CD4-positive, alpha-beta T cell (primary cell): ENCODE results near the gene NEBL. TPM values are rescaled to one million over a fixed set of nuclear protein-coding genes. Genes with fewer than 3 reads are reported as not detected.

ENCODE experiments used
- ATAC-seq: fragments of 200-7000 bp; cut with Tn5 transposase; one replicate; pipeline ENCODE4 v1.10.0; 2022; ENCODE audit warnings: mild to moderate bottlenecking; ENCODE audit not compliant: poor library complexity
- CTCF ChIA-PET: fragments of 350-600 bp; sonication (Branson Sonifier 250); formaldehyde crosslinking; loops from one replicate; lab custom pipeline; 2021; ENCODE audit warnings: antibody characterized with exemption, inconsistent platforms; lab: Charles Lee
- POLR2A ChIA-PET: fragments of 350-600 bp; sonication (Branson Sonifier 250); formaldehyde crosslinking; loops from one replicate; lab custom pipeline; 2021; ENCODE audit warnings: antibody characterized with exemption, inconsistent platforms; lab: Charles Lee
- DNase-seq, 14 experiments: peaks; one replicate each; pipeline ENCODE4 v3.0.0-alpha.2; 2013 to 2020; ENCODE audit warnings: mixed read lengths in 2 of 14
- H3K27ac ChIP-seq, 2 donors: one replicate each; pipeline versions ENCODE4 v1.5.1 to v1.7.0; 2013; ENCODE audit warnings: low read length in 2 of 2, low read depth in 1 of 2, mild to moderate bottlenecking in 1 of 2
- H3K27me3 ChIP-seq, 2 experiments: 1 replicate in 1 of 2; 2 replicates in 1 of 2; pipeline versions ENCODE4 v1.6.1 to v1.7.0; 2013; ENCODE audit warnings: low read length in 2 of 2, control low read depth in 1 of 2, mild to moderate bottlenecking in 1 of 2, moderate library complexity in 1 of 2; ENCODE audit not compliant: insufficient read depth in 2 of 2, control insufficient read depth in 1 of 2
- H3K36me3 ChIP-seq: one replicate; pipeline ENCODE4 v1.6.1; 2013; ENCODE audit warnings: low read length, control low read depth; ENCODE audit not compliant: insufficient read depth
- H3K4me1 ChIP-seq: one replicate; pipeline ENCODE4 v1.6.1; 2013; ENCODE audit warnings: low read length, control low read depth; ENCODE audit not compliant: insufficient read depth
- H3K4me3 ChIP-seq: one replicate; pipeline ENCODE4 v1.5.1; 2013; ENCODE audit warnings: mild to moderate bottlenecking, low read length, moderate library complexity
- H3K9me3 ChIP-seq, 2 experiments: 1 replicate in 1 of 2; 2 replicates in 1 of 2; pipeline versions ENCODE4 v1.6.1 to v1.7.0; 2013; ENCODE audit warnings: low read length in 2 of 2, mild to moderate bottlenecking in 2 of 2, control low read depth in 1 of 2, moderate library complexity in 1 of 2; ENCODE audit not compliant: control insufficient read depth in 1 of 2, insufficient read depth in 1 of 2
- H3K27ac Mint-ChIP-seq: one replicate; pipeline ENCODE4 v1.8.0; 2020; ENCODE audit warnings: mixed read lengths
- H3K27me3 Mint-ChIP-seq: one replicate; pipeline ENCODE4 v1.8.0; 2021; ENCODE audit warnings: mixed read lengths
- H3K36me3 Mint-ChIP-seq: one replicate; pipeline ENCODE4 v1.8.0; 2021; ENCODE audit warnings: low read depth, mixed read lengths
- H3K4me1 Mint-ChIP-seq: one replicate; pipeline ENCODE4 v1.8.0; 2021; ENCODE audit warnings: low read depth, mixed read lengths
- H3K4me3 Mint-ChIP-seq: one replicate; pipeline ENCODE4 v1.8.0; 2020; ENCODE audit warnings: mild to moderate bottlenecking, mixed read lengths
- H3K9me3 Mint-ChIP-seq: one replicate; pipeline ENCODE4 v1.8.0; 2020; ENCODE audit warnings: mixed read lengths
- intact Hi-C, 2 experiments: fragments of 100-400 bp; cut with DNase I in 1 of 2; cut with micrococcal nuclease in 1 of 2; formaldehyde crosslinking; loops; one replicate each; pipeline versions ENCODE4 v1.15.1 to v1.9.0; 2023 to 2025; cut with DNase I, micrococcal nuclease
- total RNA-seq, 174 experiments: library from RNA in 2 of 174; stranded (reverse) in 2 of 174; gene quantifications; one replicate each; pipeline ENCODE4 v1.2.3 and lab custom pipeline; 2021 to 2026
- TF ChIP-seq, protein P1 (sequence below): fragments of 200-600 bp; IDR thresholded peaks from one replicate; pipeline ENCODE4 v1.8.0; 2022; ENCODE audit warnings: antibody characterized with exemption, mild to moderate bottlenecking

The NEBL gene
- total RNA-seq, 2 experiments from 2014 or later, result 0.17 to 0.22 TPM

GRCh38 chr10:20870834-20871233 lies 26.3 kb downstream of the NEBL start:
- H3K4me3 Mint-ChIP-seq, result no peak overlapping the region
- no peaks in the 10 kb centered on the region for H3K27me3 Mint-ChIP-seq
- intact Hi-C loops, result no loop called here

DNA sequence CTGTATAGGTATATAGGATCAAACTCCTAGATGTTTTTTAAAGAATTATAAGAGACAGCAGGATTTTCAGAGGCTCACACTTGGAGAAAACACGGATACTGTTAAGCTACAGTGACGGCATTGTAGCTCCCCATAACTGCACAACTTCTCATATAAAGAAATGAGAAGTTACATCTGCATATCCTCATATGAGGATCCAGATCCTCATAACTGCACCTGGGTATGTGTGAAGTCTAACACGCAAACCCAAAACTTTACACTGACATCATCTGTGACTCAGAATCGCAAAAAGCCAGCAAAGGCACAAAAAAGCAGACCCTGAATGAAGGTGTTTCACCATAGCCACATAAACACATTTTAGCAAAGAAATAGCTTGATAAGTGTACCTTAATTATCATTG lies 34.1 kb downstream of the NEBL start:
- Histone ChIP-seq H3K4me3 (no peak overlapping the region), H3K27me3 (no peaks in the 10 kb centered on the region), H3K36me3 (no peaks in the 10 kb centered on the region), H3K4me1 (no peaks in the 10 kb centered on the region), H3K9me3 (no peaks in the 10 kb centered on the region), H3K27ac (no peak overlapping the region)
- DNase-seq (no peak), ATAC-seq (no peak)
- TF ChIP-seq, protein P1, sequence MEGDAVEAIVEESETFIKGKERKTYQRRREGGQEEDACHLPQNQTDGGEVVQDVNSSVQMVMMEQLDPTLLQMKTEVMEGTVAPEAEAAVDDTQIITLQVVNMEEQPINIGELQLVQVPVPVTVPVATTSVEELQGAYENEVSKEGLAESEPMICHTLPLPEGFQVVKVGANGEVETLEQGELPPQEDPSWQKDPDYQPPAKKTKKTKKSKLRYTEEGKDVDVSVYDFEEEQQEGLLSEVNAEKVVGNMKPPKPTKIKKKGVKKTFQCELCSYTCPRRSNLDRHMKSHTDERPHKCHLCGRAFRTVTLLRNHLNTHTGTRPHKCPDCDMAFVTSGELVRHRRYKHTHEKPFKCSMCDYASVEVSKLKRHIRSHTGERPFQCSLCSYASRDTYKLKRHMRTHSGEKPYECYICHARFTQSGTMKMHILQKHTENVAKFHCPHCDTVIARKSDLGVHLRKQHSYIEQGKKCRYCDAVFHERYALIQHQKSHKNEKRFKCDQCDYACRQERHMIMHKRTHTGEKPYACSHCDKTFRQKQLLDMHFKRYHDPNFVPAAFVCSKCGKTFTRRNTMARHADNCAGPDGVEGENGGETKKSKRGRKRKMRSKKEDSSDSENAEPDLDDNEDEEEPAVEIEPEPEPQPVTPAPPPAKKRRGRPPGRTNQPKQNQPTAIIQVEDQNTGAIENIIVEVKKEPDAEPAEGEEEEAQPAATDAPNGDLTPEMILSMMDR, result no peak
- ChIA-PET POLR2A (no interaction called here), CTCF (no interaction called here)
- no peaks in the 10 kb centered on the region for H3K36me3 Mint-ChIP-seq
- H3K4me1 Mint-ChIP-seq, result no peaks in the 10 kb centered on the region
- peaks cover 4% of the 10 kb centered on the region for H3K27me3 Mint-ChIP-seq
- H3K4me3 Mint-ChIP-seq, result no peak overlapping the region
- no peaks in the 10 kb centered on the region for H3K9me3 Mint-ChIP-seq
- intact Hi-C loops, result no loop called here
- H3K27ac Mint-ChIP-seq, result no peak overlapping the region

More at GRCh38 chr10:20870834-20871233, 26.3 kb downstream of the NEBL start:
- Mint-ChIP-seq H3K36me3 (no peaks in the 10 kb centered on the region), H3K27ac (no peak overlapping the region), H3K4me1 (no peaks in the 10 kb centered on the region), H3K9me3 (peaks cover 2% of the 10 kb centered on the region)
- Histone ChIP-seq H3K4me1 (no peaks in the 10 kb centered on the region), H3K4me3 (no peak overlapping the region), H3K36me3 (no peaks in the 10 kb centered on the region), H3K27ac (no peak overlapping the region), H3K9me3 (no peaks in the 10 kb centered on the region), H3K27me3 (no peaks in the 10 kb centered on the region)
- ATAC-seq (no peak), DNase-seq (no peak)
- CTCF ChIA-PET, result no interaction called here
- TF ChIP-seq, protein P1, result no peak
- POLR2A ChIA-PET, result no interaction called here

- DNase-seq (peak in 1 of 14 experiments; percentile 2), ATAC-seq (no peak)
- no peaks in the 10 kb centered on the region for H3K36me3 ChIP-seq
- Mint-ChIP-seq H3K27ac (no peak overlapping the region), H3K4me1 (no peaks in the 10 kb centered on the region), H3K9me3 (no peaks in the 10 kb centered on the region), H3K27me3 (no peaks in the 10 kb centered on the region), H3K4me3 (no peak overlapping the region), H3K36me3 (no peaks in the 10 kb centered on the region)
- no peak overlapping the region for H3K27ac ChIP-seq
- no peak overlapping the region for H3K4me3 ChIP-seq
- TF ChIP-seq, protein P1, result no peak
- H3K9me3 ChIP-seq, result no peaks in the 10 kb centered on the region
- CTCF ChIA-PET, result no interaction called here
- no peaks in the 10 kb centered on the region for H3K27me3 ChIP-seq
- H3K4me1 ChIP-seq, result no peaks in the 10 kb centered on the region
- intact Hi-C loops, result loop anchor here in 1 of 2 experiments (5.0 kb wide), 1 partner anchor 1094 kb away; no protein-coding TSS in a partner anchor
- POLR2A ChIA-PET, result no interaction called here
Measured at GRCh38 chr10:20858292-20859124, 38.6 kb downstream of the NEBL start.
